B cell (primary cell): ENCODE data around the gene SCRT2. TPM values are rescaled to one million over a fixed set of nuclear protein-coding genes. Genes with fewer than 3 reads are reported as not detected.
A peak's percentile ranks its signal among the peaks of the same experiment; 100 is the strongest.

Experiments used
- ATAC-seq: fragments of 200-7000 bp; cut with Tn5 transposase; one replicate; pipeline ENCODE4 v1.10.0; 2021; ENCODE audit warnings: low read depth, mild to moderate bottlenecking, moderate number of reproducible peaks, moderate library complexity
- CTCF ChIA-PET: fragments of 350-600 bp; sonication (Branson Sonifier 250); formaldehyde crosslinking; loops from one replicate; lab custom pipeline; 2021; ENCODE audit warnings: antibody characterized with exemption, inconsistent platforms; lab: Charles Lee
- POLR2A ChIA-PET: fragments of 350-600 bp; sonication (Branson Sonifier 250); formaldehyde crosslinking; loops from one replicate; lab custom pipeline; 2021; ENCODE audit warnings: antibody characterized with exemption; lab: Charles Lee
- DNase-seq: peaks from one replicate; pipeline ENCODE4 v3.0.0; 2013
- H2AFZ ChIP-seq: 2 replicates; pipeline ENCODE4 v1.6.1; 2012; ENCODE audit warnings: mild to moderate bottlenecking, low read depth, low read length; ENCODE audit not compliant: insufficient read depth, poor library complexity, severe bottlenecking
- H3K27ac ChIP-seq, 2 donors: 1 replicate in 1 of 2; 2 replicates in 1 of 2; pipeline ENCODE4 v1.5.1; 2012 to 2013; ENCODE audit warnings: low read length in 2 of 2, mild to moderate bottlenecking in 2 of 2, moderate library complexity in 1 of 2
- H3K27me3 ChIP-seq, 4 experiments: fragments of 200-600 bp in 1 of 4; sonication (generic) in 1 of 4; replicated peaks in 1 of 4; 1 replicate in 2 of 4; 2 replicates in 2 of 4; pipeline versions ENCODE4 v1.6.1 to v1.7.0; 2013 to 2016; ENCODE audit warnings: low read length in 3 of 4, mild to moderate bottlenecking in 2 of 4, mixed read lengths in 1 of 4, moderate library complexity in 1 of 4; ENCODE audit not compliant: insufficient read depth in 4 of 4, control insufficient read depth in 3 of 4; ENCODE audit errors: control extremely low read depth in 1 of 4
- H3K36me3 ChIP-seq, 2 experiments: replicated peaks in 1 of 2; 1 replicate in 1 of 2; 2 replicates in 1 of 2; pipeline versions ENCODE4 v1.6.1 to v1.7.1; 2013; ENCODE audit warnings: low read length in 1 of 2; ENCODE audit not compliant: insufficient read depth in 2 of 2, control insufficient read depth in 1 of 2; ENCODE audit errors: control extremely low read depth in 1 of 2, extremely low read depth in 1 of 2
- H3K4me1 ChIP-seq, 2 donors: fragments of 200-600 bp in 1 of 2; sonication (generic) in 1 of 2; 1 replicate in 1 of 2; 2 replicates in 1 of 2; pipeline versions ENCODE4 v1.5.1 to v1.6.1; 2013 to 2017; ENCODE audit warnings: low read length in 2 of 2; ENCODE audit not compliant: control insufficient read depth in 2 of 2, insufficient read depth in 2 of 2
- H3K4me2 ChIP-seq: replicated peaks from 2 replicates; pipeline ENCODE3; 2012; ENCODE audit warnings: mild to moderate bottlenecking, low read depth, low read length; ENCODE audit not compliant: poor library complexity, severe bottlenecking
- H3K4me3 ChIP-seq, 5 experiments: fragments of 200-600 bp in 1 of 5; sonication (generic) in 1 of 5; 1 replicate in 3 of 5; 2 replicates in 2 of 5; pipeline versions ENCODE4 v1.5.1 to v1.7.0; 2011 to 2016; ENCODE audit warnings: low read length in 4 of 5, mild to moderate bottlenecking in 4 of 5, low read depth in 2 of 5, control low read depth in 1 of 5, moderate library complexity in 1 of 5; ENCODE audit not compliant: insufficient read depth in 1 of 5; ENCODE audit errors: control extremely low read depth in 1 of 5, extremely low read depth in 1 of 5
- H3K79me2 ChIP-seq: fragments of 200-600 bp; sonication (generic); one replicate; pipeline ENCODE4 v1.6.0; 2016; ENCODE audit warnings: low read length; ENCODE audit not compliant: control insufficient read depth, insufficient read depth
- H3K9ac ChIP-seq: fragments of 200-600 bp; sonication (generic); 2 replicates; pipeline ENCODE4 v1.6.1; 2017; ENCODE audit warnings: mild to moderate bottlenecking, low read length, moderate library complexity
- H3K9me3 ChIP-seq, 3 donors: one replicate each; pipeline versions ENCODE4 v1.6.1 to v1.7.1; 2013; ENCODE audit warnings: low read length in 2 of 3; ENCODE audit not compliant: control insufficient read depth in 2 of 3, insufficient read depth in 1 of 3; ENCODE audit errors: control extremely low read depth in 1 of 3
- H4K20me1 ChIP-seq: 2 replicates; pipeline ENCODE4 v1.6.0; 2012; ENCODE audit warnings: mild to moderate bottlenecking, low read length; ENCODE audit not compliant: insufficient read depth, control insufficient read depth, poor library complexity, severe bottlenecking
- H3K27ac Mint-ChIP-seq: one replicate; pipeline ENCODE4 v1.8.0; 2021; ENCODE audit warnings: mixed read lengths
- H3K27me3 Mint-ChIP-seq: one replicate; pipeline ENCODE4 v1.8.0; 2021; ENCODE audit warnings: mixed read lengths
- H3K4me1 Mint-ChIP-seq: one replicate; pipeline ENCODE4 v1.8.0; 2021; ENCODE audit warnings: mixed read lengths
- H3K4me3 Mint-ChIP-seq: one replicate; pipeline ENCODE4 v1.8.0; 2021; ENCODE audit warnings: mixed read lengths
- H3K9me3 Mint-ChIP-seq: one replicate; pipeline ENCODE4 v1.8.0; 2022; ENCODE audit warnings: mixed read lengths; ENCODE audit not compliant: insufficient read depth
- CTCF ChIP-seq: fragments of 200-600 bp; IDR thresholded peaks from one replicate; pipeline ENCODE4 v1.8.0; 2022; ENCODE audit warnings: antibody characterized with exemption, mild to moderate bottlenecking
- EZH2 ChIP-seq: IDR thresholded peaks from 2 replicates; pipeline ENCODE4 v1.6.1; 2012; ENCODE audit warnings: borderline replicate concordance, low read depth, mild to moderate bottlenecking, moderate library complexity, low read length; ENCODE audit not compliant: insufficient read depth, poor library complexity, severe bottlenecking
- WGBS: methylation state at CpG from one replicate; pipeline ENCODE4 v1.1.5; 2013; ENCODE audit warnings: missing lambda C conversion rate; ENCODE audit not compliant: insufficient coverage; 5-methylcytosine and 5-hydroxymethylcytosine counted together
- intact Hi-C: fragments of 100-400 bp; cut with micrococcal nuclease; formaldehyde crosslinking; loops from one replicate; pipeline ENCODE4 v1.10.0; 2022
- polyA plus RNA-seq: library from polyadenylated mRNA; depleted of rRNA; stranded (reverse); fragments of >200 nt; gene quantifications from 2 replicates; pipeline ENCODE4 v1.2.3, GENCODE V29; 2012
- total RNA-seq, 2 donors: library from RNA; stranded (reverse); fragments of 120-200 nt in 1 of 2; gene quantifications; 1 replicate in 1 of 2; 2 replicates in 1 of 2; pipeline versions ENCODE4 v1.2.3 to v1.2.4, GENCODE V29; 2013 to 2022

The SCRT2 gene
- total and polyA plus RNA-seq, 2 donors (not counting 1 experiment from before 2014, with no cell fraction given), result not detected

DNA sequence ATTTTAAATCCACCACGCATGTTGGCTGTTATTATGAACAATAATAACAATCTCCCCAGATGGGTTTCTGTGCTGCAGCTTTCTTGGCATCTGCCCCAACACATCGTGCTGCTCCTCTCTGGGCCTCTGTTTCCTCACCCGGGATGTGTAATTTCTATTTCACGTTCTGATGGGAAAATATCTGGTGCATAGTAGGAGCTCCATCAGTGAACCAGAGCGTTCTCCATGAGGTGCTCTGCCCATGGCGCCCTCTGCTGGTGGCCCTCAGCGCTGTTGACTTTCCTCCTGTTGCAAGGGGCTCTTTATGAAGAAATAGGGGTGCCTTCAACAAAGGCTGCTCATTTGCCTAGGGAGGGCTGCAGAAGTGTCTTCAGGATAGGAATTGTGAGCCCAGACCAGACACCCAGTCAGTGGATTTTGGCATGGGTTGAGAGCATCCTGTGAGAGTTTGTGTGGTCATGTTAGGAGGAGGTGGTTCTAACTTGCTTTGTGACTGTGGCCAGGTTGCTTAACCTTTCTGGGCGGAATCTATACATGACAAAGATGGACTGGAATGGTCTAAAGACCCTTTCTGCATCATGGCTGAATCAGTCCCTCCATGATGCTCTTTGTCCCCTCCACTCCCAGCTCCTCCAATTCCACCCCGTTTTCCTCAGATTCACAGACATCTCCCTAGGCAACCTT is 8.1 kb downstream of the SCRT2 start:
- Histone ChIP-seq H3K27ac (no peak overlapping the region), H4K20me1 (no peaks in the 10 kb centered on the region), H3K4me1 (no peaks in the 10 kb centered on the region), H3K4me3 (no peak overlapping the region), H3K9ac (no peak overlapping the region), H3K27me3 (peaks cover 0 to 61% (median 16%) of the 10 kb centered on the region in 4 experiments), H3K4me2 (no peak overlapping the region), H2AFZ (no peak overlapping the region), H3K9me3 (no peaks in the 10 kb centered on the region), H3K36me3 (no peaks in the 10 kb centered on the region), H3K79me2 (no peaks in the 10 kb centered on the region)
- Mint-ChIP-seq H3K4me1 (peaks cover 7% of the 10 kb centered on the region), H3K4me3 (no peak overlapping the region), H3K9me3 (no peaks in the 10 kb centered on the region), H3K27ac (no peak overlapping the region), H3K27me3 (peaks cover 62% of the 10 kb centered on the region)
- DNase-seq (peak; percentile 41), ATAC-seq (no peak)
- WGBS, result 40% methylated on average over 7 of the region's 9 CpGs
- intact Hi-C loops, result loop anchor here (5.0 kb wide), 1 partner anchor 315 kb away; no protein-coding TSS in a partner anchor
- TF ChIP-seq CTCF, result peak; percentile 64
- no peak for TF ChIP-seq EZH2
- POLR2A ChIA-PET, result no interaction called here
- CTCF ChIA-PET, result interaction anchor here (0.7 to 1.6 kb wide), 4 partner anchors 19 to 106 kb away, joined by 3 to 7 read pairs (median 4); no protein-coding TSS in a partner anchor

GRCh38 chr20:666877-667276 is 8.7 kb downstream of the SCRT2 start:
- intact Hi-C loops, result loop anchor here (5.0 kb wide), 1 partner anchor 315 kb away; no protein-coding TSS in a partner anchor
- no peaks in the 10 kb centered on the region for H3K79me2 ChIP-seq
- ChIA-PET CTCF (interaction anchor here (0.7 to 1.6 kb wide), 4 partner anchors 18 to 105 kb away, joined by 3 to 7 read pairs (median 4); no protein-coding TSS in a partner anchor), POLR2A (no interaction called here)
- H3K4me1 ChIP-seq, result no peaks in the 10 kb centered on the region
- peaks cover 0 to 62% (median 17%) of the 10 kb centered on the region in 4 experiments for H3K27me3 ChIP-seq
- Mint-ChIP-seq H3K27me3 (peaks cover 57% of the 10 kb centered on the region), H3K9me3 (no peaks in the 10 kb centered on the region), H3K4me1 (peaks cover 7% of the 10 kb centered on the region), H3K27ac (no peak overlapping the region), H3K4me3 (no peak overlapping the region)
- no peak overlapping the region for H3K4me3 ChIP-seq
- H3K9me3 ChIP-seq, result no peaks in the 10 kb centered on the region
- no peak overlapping the region for H2AFZ ChIP-seq
- no peaks in the 10 kb centered on the region for H3K36me3 ChIP-seq
- H3K4me2 ChIP-seq, result no peak overlapping the region
- no peak overlapping the region for H3K9ac ChIP-seq
- no peak for DNase-seq
- no peak overlapping the region for H3K27ac ChIP-seq
- H4K20me1 ChIP-seq, result no peaks in the 10 kb centered on the region
- 95% methylated on average over 2 of the region's 4 CpGs for WGBS
- no peak for ATAC-seq
- no peak for TF ChIP-seq EZH2
- no peak for TF ChIP-seq CTCF
